Stimulated activated naive CD8-positive, alpha-beta T cell treated with anti-CD3 and anti-CD28 coated beads, Interleukin-15, Interleukin-2, amounts not matched to agents 100 ng/mL and 50 ng/mL, for 24 hours (primary cell): ENCODE results near the gene WASHC4.
"Not testable (repeated sequence)": the region's sequence is repeated elsewhere in the genome, so short reads cannot be mapped to it uniquely, and the experiment has no call there.

ENCODE experiments used
- H3K27ac Mint-ChIP-seq: one replicate; pipeline ENCODE4 v1.8.0; 2021; ENCODE audit warnings: mild to moderate bottlenecking, mixed read lengths
- H3K27me3 Mint-ChIP-seq: one replicate; pipeline ENCODE4 v1.8.0; 2021; ENCODE audit warnings: mixed read lengths
- H3K36me3 Mint-ChIP-seq: one replicate; pipeline ENCODE4 v1.8.0; 2021; ENCODE audit warnings: low read depth, mixed read lengths
- H3K4me1 Mint-ChIP-seq: one replicate; pipeline ENCODE4 v1.8.0; 2021; ENCODE audit warnings: low read depth, mixed read lengths
- H3K4me3 Mint-ChIP-seq: one replicate; pipeline ENCODE4 v1.8.0; 2021; ENCODE audit warnings: mild to moderate bottlenecking, mixed read lengths
- H3K9me3 Mint-ChIP-seq: one replicate; pipeline ENCODE4 v1.8.0; 2021; ENCODE audit warnings: mixed read lengths

The WASHC4 gene

DNA sequence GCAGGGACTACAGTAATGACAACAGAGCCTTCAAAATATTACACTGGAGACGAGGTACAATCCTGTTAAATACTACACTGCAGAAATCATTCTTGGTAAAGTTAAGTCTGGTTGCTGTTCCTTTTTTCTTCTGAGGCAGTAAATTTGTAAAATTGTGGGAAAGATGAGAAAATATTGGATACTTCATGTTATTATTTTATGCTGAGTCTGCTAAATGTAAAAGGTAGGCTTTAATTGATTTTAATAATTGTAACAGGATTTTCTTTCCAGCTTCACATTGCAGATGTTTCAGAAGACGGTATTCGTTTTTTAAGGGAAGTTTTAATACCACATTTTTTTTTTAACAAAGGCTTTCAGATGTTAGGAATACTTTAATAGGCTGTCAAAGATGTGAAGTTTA lies 62.6 kb downstream of the WASHC4 start:
- Mint-ChIP-seq H3K9me3 (no peaks in the 10 kb centered on the region), H3K27ac (no peak overlapping the region), H3K27me3 (no peaks in the 10 kb centered on the region), H3K4me1 (no peaks in the 10 kb centered on the region), H3K4me3 (no peak overlapping the region), H3K36me3 (peaks cover 41% of the 10 kb centered on the region)

DNA sequence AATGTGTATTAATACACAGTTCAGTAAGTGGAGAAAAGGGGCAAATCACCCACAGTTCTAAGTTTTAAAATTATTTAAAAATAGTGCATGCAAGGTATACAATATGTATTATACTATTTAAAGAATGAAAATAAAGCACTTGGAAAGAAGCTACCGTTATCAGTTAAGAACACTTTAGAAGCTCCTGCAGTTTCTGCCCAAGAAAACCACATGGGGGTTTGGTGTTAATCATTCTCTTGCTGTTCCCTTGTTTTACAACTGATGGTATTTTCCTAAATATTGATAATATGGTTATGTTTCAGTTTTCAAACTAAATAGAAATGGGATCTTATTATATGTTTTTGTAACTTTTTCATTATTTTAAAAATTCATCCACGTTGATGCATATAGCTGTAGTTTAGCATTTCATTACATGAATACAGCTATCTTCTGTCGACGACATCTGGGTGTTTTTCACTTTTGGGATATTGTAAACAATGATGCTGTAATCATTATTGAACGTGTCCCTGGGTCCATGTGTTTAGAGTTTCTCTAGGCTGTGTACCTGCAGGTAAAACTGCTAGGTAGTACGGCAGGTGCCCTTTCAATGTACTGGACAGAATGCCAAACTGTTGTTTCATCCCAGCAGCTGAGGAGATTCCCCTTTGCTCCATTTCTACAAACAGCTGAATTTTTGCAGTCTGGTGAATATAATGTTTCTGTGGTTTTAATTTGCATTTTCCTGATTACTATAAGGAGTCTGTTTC lies 64.3 kb downstream of the WASHC4 start:
- Mint-ChIP-seq H3K9me3 (no peaks in the 10 kb centered on the region), H3K4me1 (peaks cover 4% of the 10 kb centered on the region), H3K36me3 (peaks cover 52% of the 10 kb centered on the region), H3K27me3 (no peaks in the 10 kb centered on the region), H3K27ac (no peak overlapping the region), H3K4me3 (no peak overlapping the region)

DNA sequence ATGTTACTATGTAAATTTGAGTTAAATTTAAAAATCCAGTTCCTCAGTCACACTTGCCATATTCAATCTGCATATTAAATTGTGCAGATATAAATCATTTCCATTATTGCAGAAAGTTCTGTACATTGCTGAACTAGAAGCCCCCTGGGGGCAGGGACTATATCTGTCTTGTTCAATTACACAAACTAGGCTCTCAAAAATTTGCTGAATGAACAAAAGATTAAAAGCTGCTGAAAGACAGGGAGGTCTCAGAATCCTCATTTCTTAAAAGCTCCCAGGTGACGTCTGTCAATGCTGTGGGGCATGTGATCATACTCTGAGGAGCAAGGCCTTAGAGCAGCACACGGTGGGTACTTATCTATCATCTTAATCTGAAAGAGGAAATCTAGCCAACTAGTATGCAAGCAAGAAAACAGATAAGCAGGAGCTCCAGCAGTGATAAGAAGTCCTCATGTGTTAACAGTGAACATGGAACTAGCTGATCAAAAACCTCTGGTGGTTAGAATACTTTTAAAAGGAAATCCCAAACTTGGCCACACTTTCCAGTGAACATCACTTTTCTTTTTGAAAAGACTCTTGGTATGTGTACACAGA lies 68.0 kb downstream of the WASHC4 start:
- Mint-ChIP-seq H3K4me1 (peaks cover 4% of the 10 kb centered on the region), H3K4me3 (no peak overlapping the region), H3K36me3 (peaks cover 51% of the 10 kb centered on the region), H3K27me3 (no peaks in the 10 kb centered on the region), H3K27ac (peak overlapping the region; percentile 55), H3K9me3 (peaks cover under 1% of the 10 kb centered on the region)

DNA sequence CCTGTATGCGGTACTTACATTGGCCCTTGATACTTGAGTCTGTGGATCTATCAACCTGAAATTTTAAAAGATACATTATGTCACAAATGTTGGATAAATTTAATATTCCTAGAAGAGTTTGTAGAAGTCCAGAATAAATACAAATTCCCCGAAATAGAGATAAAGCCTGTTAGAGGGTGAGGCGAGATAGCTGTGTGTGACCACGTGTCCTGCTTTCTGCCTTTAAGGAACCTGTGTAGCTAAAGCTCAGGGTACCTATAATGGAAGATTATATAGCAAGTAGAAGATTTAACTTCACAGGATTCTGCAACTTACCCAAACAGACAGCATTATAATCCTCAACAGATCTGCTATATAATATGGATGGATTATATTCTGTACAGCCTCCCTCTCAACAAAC lies 69.7 kb downstream of the WASHC4 start:
- Mint-ChIP-seq H3K27ac (no peak overlapping the region), H3K4me3 (no peak overlapping the region), H3K36me3 (peaks cover 66% of the 10 kb centered on the region), H3K9me3 (peaks cover 7% of the 10 kb centered on the region), H3K27me3 (no peaks in the 10 kb centered on the region), H3K4me1 (peaks cover 4% of the 10 kb centered on the region)

DNA sequence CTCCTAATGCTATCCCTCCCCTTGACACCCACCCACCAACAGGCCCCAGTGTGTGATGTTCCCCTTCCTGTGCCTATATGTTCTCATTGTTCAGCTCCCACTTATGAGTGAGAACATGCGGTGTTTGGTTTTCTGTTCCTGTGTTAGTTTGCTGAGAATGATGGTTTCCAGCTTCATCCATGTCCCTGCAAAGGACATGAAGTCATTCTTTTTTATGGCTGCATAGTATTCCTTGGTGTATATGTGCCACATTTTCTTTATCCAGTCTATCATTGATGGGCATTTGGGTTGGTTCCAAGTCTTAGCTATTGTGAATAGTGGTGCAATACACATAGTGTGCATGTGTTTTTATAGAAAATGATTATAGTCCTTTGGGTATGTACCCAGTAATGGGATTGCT lies 71.6 kb downstream of the WASHC4 start:
- not testable (repeated sequence) for H3K4me3 Mint-ChIP-seq, H3K4me1 Mint-ChIP-seq, H3K27me3 Mint-ChIP-seq
- peaks cover 83% of the 10 kb centered on the region for H3K36me3 Mint-ChIP-seq
- peak overlapping the region; percentile 49 for H3K27ac Mint-ChIP-seq
- H3K9me3 Mint-ChIP-seq, result peaks cover 17% of the 10 kb centered on the region

DNA sequence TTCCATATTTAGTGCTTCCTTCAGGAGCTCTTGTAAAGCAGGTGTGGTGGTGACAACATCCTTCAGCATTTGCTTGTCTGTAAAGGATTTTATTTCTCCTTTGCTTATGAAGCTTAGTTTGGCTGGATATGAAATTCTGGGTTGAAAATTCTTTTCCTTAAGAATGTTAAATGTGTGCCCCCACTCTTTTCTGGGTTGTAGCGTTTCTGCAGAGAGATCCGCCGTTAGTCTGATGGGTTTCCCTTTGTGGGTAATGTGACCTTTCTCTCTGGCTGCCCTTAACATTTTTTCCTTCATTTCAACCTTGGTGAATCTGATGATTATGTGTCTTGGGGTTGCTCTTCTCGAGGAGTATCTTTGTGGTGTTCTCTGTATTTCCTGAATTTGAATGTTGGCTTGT lies 75.9 kb downstream of the WASHC4 start:
- H3K9me3 Mint-ChIP-seq, result peaks cover 17% of the 10 kb centered on the region
- H3K27me3 Mint-ChIP-seq, H3K4me1 Mint-ChIP-seq, H3K4me3 Mint-ChIP-seq, H3K27ac Mint-ChIP-seq: not testable (repeated sequence)
- peaks cover 85% of the 10 kb centered on the region for H3K36me3 Mint-ChIP-seq

DNA sequence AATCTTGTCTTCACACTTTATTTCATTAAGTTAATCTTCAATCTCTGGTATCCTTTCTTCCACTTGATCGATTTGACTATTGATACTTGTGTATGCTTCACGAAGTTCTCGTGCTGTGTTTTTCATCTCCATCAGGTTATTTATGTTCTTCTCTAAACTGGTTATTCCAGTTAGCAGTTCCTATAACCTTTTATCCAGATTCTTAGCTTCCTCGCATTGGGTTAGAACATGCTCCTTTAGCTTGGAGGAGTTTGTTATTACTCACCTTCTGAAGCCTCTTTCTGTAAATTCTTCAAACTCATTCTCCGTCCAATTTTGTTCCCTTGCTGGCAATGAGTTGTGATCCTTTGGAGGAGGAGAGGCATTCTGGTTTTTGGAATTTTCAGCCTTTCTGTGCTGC lies 76.4 kb downstream of the WASHC4 start:
- H3K4me1 Mint-ChIP-seq, H3K4me3 Mint-ChIP-seq, H3K27me3 Mint-ChIP-seq: not testable (repeated sequence)
- Mint-ChIP-seq H3K9me3 (peaks cover 17% of the 10 kb centered on the region), H3K36me3 (peaks cover 88% of the 10 kb centered on the region), H3K27ac (peak overlapping the region; percentile 18)

DNA sequence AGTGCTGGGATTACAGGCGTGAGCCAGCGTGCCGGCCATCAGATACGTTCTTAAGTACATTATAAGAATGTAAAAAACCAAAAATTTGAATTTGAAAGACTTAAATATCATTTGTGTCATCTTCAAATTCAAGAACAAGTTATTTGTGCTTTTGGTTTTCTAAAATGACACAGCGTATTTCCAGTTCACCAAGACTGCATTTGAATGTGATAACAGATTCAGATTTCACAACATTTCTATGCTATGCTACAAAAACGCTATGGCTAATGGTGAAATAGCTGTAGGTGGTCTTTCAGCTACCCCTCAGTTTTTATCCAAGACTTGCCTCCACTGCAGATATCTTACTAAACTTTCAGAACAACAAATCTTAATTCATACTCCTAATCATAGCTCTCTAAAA lies 81.8 kb downstream of the WASHC4 start:
- Mint-ChIP-seq H3K27ac (no peak overlapping the region), H3K9me3 (no peaks in the 10 kb centered on the region), H3K4me3 (no peak overlapping the region), H3K36me3 (peaks cover 72% of the 10 kb centered on the region), H3K27me3 (no peaks in the 10 kb centered on the region), H3K4me1 (no peaks in the 10 kb centered on the region)

DNA sequence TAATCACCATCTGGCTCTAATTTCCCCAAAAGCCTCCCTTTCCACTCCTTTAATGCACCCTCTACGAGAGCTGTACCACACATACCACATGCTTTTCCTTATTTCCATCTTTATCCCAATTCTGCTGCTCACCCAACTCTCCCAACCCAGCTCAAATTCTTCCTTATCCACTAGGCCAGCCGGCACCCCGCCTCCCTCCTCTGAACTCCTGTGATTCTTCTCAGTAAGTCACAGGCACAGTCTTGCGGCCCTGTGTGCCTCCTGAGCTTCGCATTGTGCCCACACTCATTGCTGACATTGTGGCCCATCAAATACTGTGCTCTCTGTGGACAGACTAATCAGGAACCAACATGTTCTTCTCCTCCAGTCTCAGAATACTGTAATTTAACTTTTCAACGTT lies 83.0 kb downstream of the WASHC4 start:
- Mint-ChIP-seq H3K27me3 (no peaks in the 10 kb centered on the region), H3K36me3 (peaks cover 60% of the 10 kb centered on the region), H3K9me3 (no peaks in the 10 kb centered on the region), H3K4me3 (no peak overlapping the region), H3K4me1 (no peaks in the 10 kb centered on the region), H3K27ac (no peak overlapping the region)

DNA sequence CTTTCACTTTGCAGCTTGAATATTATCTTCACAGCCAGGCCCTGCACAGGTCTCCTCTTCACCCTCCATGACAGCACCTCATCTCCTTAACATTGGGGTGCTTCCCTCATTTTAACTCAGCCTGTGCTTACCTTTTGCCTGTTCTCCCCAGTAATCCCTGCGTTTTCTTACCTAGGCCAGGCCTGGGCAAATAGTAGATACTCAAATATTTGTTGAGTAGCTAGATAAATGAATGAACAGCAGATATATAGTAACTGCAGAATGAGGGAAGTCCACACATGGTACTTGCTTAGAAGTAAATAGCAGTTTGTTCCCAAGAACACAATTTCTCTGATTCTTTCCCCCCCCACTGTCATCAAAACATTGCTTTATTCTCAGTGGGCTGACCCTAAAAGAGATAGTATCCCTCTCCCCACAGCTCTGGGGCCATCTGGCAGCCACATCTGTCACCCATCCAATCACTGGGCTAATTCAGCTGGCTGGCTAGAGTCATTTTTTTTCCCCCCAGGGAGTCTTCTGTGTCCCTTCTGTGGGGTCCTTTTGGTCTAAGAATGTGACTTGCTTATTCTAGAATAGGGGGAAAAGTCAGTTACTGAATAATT lies 85.2 kb downstream of the WASHC4 start:
- no peaks in the 10 kb centered on the region for H3K27me3 Mint-ChIP-seq
- H3K9me3 Mint-ChIP-seq, result no peaks in the 10 kb centered on the region
- no peak overlapping the region for H3K4me3 Mint-ChIP-seq
- peaks cover 45% of the 10 kb centered on the region for H3K36me3 Mint-ChIP-seq
- no peaks in the 10 kb centered on the region for H3K4me1 Mint-ChIP-seq
- no peak overlapping the region for H3K27ac Mint-ChIP-seq

DNA sequence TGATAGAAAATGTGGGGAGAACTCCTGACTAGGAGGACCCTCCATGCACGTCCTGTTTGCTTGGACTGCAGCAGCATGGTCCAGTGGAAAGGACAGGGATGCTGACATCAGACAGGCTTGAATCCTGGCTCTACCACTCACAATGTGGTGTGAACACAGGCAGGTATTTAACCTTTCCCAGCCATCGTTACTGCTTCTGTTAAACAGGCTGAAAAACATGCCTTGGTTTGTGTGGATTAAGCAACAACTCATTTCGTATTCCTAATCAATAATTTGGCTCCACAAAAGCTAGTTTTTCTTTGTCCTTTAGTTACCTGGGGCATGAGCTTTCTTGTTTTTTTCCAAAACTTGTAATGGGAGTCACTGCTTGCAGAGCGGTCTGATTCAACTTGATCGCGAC lies 87.4 kb downstream of the WASHC4 start:
- Mint-ChIP-seq H3K9me3 (no peaks in the 10 kb centered on the region), H3K4me3 (no peak overlapping the region), H3K27ac (no peak overlapping the region), H3K4me1 (no peaks in the 10 kb centered on the region), H3K36me3 (peaks cover 28% of the 10 kb centered on the region), H3K27me3 (no peaks in the 10 kb centered on the region)

DNA sequence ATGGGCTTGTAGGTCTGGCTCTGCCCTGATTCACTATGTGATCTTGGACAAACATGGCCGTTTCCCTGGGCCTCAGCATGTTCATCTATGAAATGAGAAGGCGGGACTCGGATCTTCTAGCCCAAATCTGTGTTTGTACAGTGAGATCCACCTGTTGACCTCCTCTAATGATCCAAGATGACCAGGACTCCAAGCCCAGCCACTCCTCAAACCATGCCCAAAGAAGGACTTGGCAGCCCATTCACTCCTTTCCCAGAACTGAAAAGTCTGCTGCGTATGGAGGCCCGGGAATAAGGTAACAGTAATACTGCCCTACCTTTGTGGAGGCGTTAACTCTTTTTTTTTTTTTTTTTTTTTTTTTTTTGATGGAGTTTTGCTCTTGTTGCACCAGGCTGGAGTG lies 88.6 kb downstream of the WASHC4 start:
- H3K4me3 Mint-ChIP-seq, result no peak overlapping the region
- no peaks in the 10 kb centered on the region for H3K9me3 Mint-ChIP-seq
- peaks cover 17% of the 10 kb centered on the region for H3K36me3 Mint-ChIP-seq
- no peaks in the 10 kb centered on the region for H3K27me3 Mint-ChIP-seq
- no peaks in the 10 kb centered on the region for H3K4me1 Mint-ChIP-seq
- no peak overlapping the region for H3K27ac Mint-ChIP-seq

DNA sequence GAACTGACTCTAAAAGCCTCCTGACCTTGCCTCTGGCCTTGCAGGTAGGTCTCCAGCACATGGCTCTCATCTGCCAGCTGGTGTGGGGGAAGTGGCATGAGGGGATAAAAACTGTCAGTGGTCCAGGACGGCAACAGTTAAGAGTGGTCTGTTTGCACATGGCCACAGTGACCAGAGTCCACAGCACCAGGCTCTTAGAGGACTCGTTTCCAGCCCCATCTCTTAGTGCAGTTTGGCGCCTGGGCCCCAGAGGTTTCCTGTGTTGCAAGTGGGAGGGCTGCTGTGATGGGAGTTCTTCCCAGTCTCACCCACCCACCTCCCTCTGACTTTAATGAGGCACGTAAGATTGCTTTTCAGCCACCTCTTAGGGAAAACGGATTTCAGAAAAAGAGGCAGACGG lies 91.4 kb downstream of the WASHC4 start:
- Mint-ChIP-seq H3K27me3 (no peaks in the 10 kb centered on the region), H3K4me3 (no peak overlapping the region), H3K36me3 (peaks cover 12% of the 10 kb centered on the region), H3K9me3 (no peaks in the 10 kb centered on the region), H3K27ac (no peak overlapping the region), H3K4me1 (peaks cover 1% of the 10 kb centered on the region)

DNA sequence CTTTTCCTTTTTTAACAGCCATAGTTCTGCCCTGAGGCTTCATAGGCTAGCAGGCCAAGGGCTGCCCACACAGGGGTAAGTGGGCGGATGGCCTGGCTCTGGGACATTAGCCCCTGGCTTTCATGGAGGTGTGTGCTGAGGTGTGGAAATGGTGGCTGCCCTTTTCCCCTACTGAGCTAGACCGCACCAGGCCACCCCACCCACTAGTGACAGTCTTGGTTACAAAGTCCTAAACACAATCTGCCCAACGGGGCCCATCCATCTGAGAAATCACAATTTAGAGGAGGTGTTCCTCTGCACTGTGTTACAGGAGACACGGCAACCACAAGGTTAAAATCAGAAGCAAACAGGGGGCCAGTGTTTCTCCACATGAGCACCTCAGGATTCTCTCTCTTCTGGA lies 92.9 kb downstream of the WASHC4 start:
- Mint-ChIP-seq H3K27me3 (no peaks in the 10 kb centered on the region), H3K36me3 (peaks cover 16% of the 10 kb centered on the region), H3K4me3 (no peak overlapping the region), H3K27ac (no peak overlapping the region), H3K4me1 (peaks cover 13% of the 10 kb centered on the region), H3K9me3 (no peaks in the 10 kb centered on the region)

DNA sequence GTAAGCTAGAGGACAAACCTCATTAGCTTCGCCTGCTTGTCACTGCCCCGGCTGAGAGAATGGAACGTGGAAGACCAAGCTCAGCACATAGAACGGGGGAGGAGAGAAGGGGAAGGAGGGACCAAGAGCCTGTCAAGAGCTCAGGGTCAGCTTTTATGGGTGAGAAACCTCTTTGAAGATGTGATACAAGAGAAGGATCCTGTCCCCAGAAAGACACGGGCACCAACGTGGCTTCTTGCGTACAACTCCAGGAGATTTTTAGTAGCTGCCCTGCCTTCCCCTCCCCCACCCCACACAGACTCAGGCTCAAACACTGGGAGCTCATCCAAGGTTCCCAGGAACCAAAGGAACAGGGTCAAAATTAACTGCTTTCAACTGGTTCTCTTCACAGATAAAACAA lies 93.8 kb downstream of the WASHC4 start:
- no peaks in the 10 kb centered on the region for H3K9me3 Mint-ChIP-seq
- H3K27me3 Mint-ChIP-seq, result no peaks in the 10 kb centered on the region
- no peak overlapping the region for H3K4me3 Mint-ChIP-seq
- peaks cover 16% of the 10 kb centered on the region for H3K4me1 Mint-ChIP-seq
- peak overlapping the region; percentile 45 for H3K27ac Mint-ChIP-seq
- peaks cover 26% of the 10 kb centered on the region for H3K36me3 Mint-ChIP-seq

DNA sequence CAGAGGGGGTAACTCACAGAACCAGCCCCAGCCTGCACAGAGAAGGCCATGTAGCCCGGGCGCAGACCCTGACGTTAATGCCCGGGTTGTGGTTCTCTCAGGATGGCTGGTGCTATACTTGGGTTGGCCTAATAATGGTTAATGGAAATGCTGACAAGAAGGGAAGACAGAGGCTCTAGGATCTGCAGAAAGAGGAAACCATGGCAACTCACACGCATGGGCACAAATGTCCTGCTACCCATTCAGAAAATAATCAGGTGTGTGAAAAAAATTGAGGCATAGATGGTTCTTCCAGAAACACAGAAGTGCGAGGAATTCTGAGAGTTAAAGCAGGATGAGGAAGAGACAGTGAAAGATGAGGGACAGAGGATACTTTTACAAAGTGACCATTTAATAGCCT lies 94.7 kb downstream of the WASHC4 start:
- H3K36me3 Mint-ChIP-seq, result peaks cover 28% of the 10 kb centered on the region

More for the DNA sequence above, 94.7 kb downstream of the WASHC4 start:
- Mint-ChIP-seq H3K4me1 (peaks cover 16% of the 10 kb centered on the region), H3K27me3 (no peaks in the 10 kb centered on the region), H3K9me3 (no peaks in the 10 kb centered on the region), H3K4me3 (no peak overlapping the region), H3K27ac (no peak overlapping the region)
